ENCODE results near the gene ACP4.

Gene ACP4

DNA sequence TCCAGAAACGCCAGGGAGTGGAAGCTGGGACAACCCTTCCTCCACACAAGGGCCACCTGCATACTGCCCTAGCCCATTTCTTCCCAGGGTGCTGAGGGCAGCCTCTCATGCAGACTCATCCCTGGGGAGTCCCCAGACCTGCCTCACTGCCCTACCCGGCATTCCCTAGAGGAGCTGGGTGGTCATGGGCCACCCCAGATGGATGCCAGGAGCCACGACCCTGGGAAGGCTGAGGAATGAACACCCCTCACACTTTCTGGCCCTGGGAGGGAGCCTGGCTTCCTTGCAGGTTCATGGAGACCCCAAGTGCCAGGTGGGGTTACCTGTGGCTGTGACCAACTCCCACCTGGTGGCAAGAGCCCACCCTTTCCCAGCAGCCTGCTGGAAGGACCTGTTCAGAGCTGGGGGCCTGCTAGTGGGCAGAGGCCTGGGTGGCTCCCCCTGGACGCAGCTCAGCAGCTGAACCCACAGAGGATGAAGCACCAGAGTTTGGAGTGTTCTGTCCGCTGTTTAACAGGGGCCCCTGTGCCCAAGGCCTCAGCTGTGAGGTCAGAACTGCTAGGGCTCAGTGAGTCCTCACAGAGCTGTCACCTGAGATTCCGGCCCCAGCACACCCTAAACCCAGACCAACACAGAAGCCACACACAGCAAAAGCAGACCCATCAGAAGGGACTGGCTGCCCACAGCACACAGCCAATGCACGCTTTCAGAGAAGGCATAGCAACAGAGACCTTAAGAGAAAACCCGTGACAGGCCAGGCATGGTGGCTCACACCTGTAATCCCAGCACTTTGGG, 6.6 kb downstream of the ACP4 start:
- WGBS, 2 experiments = 92 to 93% methylated on average over 8 of the region's 8 CpGs
- Histone ChIP-seq H3K4me1 (ENCODE audit: control insufficient read depth, insufficient read depth, low read length) (peaks cover 10% of the 10 kb centered on the region), H3K27me3 (ENCODE audit: control insufficient read depth, insufficient read depth, low read length, poor library complexity, severe bottlenecking) (no peaks in the 10 kb centered on the region), H3K27ac (ENCODE audit: insufficient read depth, low read depth, low read length, poor library complexity, severe bottlenecking) (no peak overlapping the region), H3K4me3 (ENCODE audit: insufficient read depth, low read depth, low read length) (no peak overlapping the region), H3K9me3 (ENCODE audit: control insufficient read depth, low read length) (no peaks in the 10 kb centered on the region), H3K36me3 (ENCODE audit: control insufficient read depth, insufficient read depth, low read length) (peaks cover 13% of the 10 kb centered on the region)

- WGBS, 2 experiments = 94 to 95% methylated on average over 7 of the region's 7 CpGs
- Histone ChIP-seq H3K4me1 (ENCODE audit: control insufficient read depth, insufficient read depth, low read length) (peaks cover 10% of the 10 kb centered on the region), H3K9me3 (ENCODE audit: control insufficient read depth, low read length) (no peaks in the 10 kb centered on the region), H3K4me3 (ENCODE audit: insufficient read depth, low read depth, low read length) (no peak overlapping the region), H3K36me3 (ENCODE audit: control insufficient read depth, insufficient read depth, low read length) (peaks cover 13% of the 10 kb centered on the region), H3K27me3 (ENCODE audit: control insufficient read depth, insufficient read depth, low read length, poor library complexity, severe bottlenecking) (no peaks in the 10 kb centered on the region), H3K27ac (ENCODE audit: insufficient read depth, low read depth, low read length, poor library complexity, severe bottlenecking) (no peak overlapping the region)
These were observed 7.2 kb downstream of the ACP4 start for GRCh38 chr19:50797429-50797780.

GRCh38 chr19:50797781-50798658, 7.8 kb downstream of the ACP4 start:
- no peak overlapping the region for H3K4me3 ChIP-seq (ENCODE audit: insufficient read depth, low read depth, low read length)
- 92% methylated on average over 18 of the region's 18 CpGs for WGBS, 2 experiments
- H3K27me3 ChIP-seq (ENCODE audit: control insufficient read depth, insufficient read depth, low read length, poor library complexity, severe bottlenecking) = no peaks in the 10 kb centered on the region
- H3K9me3 ChIP-seq (ENCODE audit: control insufficient read depth, low read length) = no peaks in the 10 kb centered on the region
- peaks cover 13% of the 10 kb centered on the region for H3K36me3 ChIP-seq (ENCODE audit: control insufficient read depth, insufficient read depth, low read length)
- H3K4me1 ChIP-seq (ENCODE audit: control insufficient read depth, insufficient read depth, low read length) = peaks cover 15% of the 10 kb centered on the region
- H3K27ac ChIP-seq (ENCODE audit: insufficient read depth, low read depth, low read length, poor library complexity, severe bottlenecking) = no peak overlapping the region

GRCh38 chr19:50798659-50799546, 8.7 kb downstream of the ACP4 start:
- Histone ChIP-seq H3K4me3 (ENCODE audit: insufficient read depth, low read depth, low read length) (no peak overlapping the region), H3K27me3 (ENCODE audit: control insufficient read depth, insufficient read depth, low read length, poor library complexity, severe bottlenecking) (no peaks in the 10 kb centered on the region), H3K27ac (ENCODE audit: insufficient read depth, low read depth, low read length, poor library complexity, severe bottlenecking) (no peak overlapping the region), H3K36me3 (ENCODE audit: control insufficient read depth, insufficient read depth, low read length) (peaks cover 13% of the 10 kb centered on the region), H3K9me3 (ENCODE audit: control insufficient read depth, low read length) (no peaks in the 10 kb centered on the region), H3K4me1 (ENCODE audit: control insufficient read depth, insufficient read depth, low read length) (peaks cover 15% of the 10 kb centered on the region)
- WGBS, 2 experiments = 95 to 97% methylated on average over 21 of the region's 21 CpGs

- peaks cover 13% of the 10 kb centered on the region for H3K36me3 ChIP-seq (ENCODE audit: control insufficient read depth, insufficient read depth, low read length)
- H3K27ac ChIP-seq (ENCODE audit: insufficient read depth, low read depth, low read length, poor library complexity, severe bottlenecking) = no peak overlapping the region
- 94% methylated on average over 3 of the region's 3 CpGs for WGBS, 2 experiments
- H3K9me3 ChIP-seq (ENCODE audit: control insufficient read depth, low read length) = no peaks in the 10 kb centered on the region
- H3K4me3 ChIP-seq (ENCODE audit: insufficient read depth, low read depth, low read length) = no peak overlapping the region
- no peaks in the 10 kb centered on the region for H3K27me3 ChIP-seq (ENCODE audit: control insufficient read depth, insufficient read depth, low read length, poor library complexity, severe bottlenecking)
- peaks cover 10% of the 10 kb centered on the region for H3K4me1 ChIP-seq (ENCODE audit: control insufficient read depth, insufficient read depth, low read length)
These were observed 9.3 kb downstream of the ACP4 start for GRCh38 chr19:50799547-50799851.

- no peaks in the 10 kb centered on the region for H3K9me3 ChIP-seq (ENCODE audit: control insufficient read depth, low read length)
- peaks cover 5% of the 10 kb centered on the region for H3K4me1 ChIP-seq (ENCODE audit: control insufficient read depth, insufficient read depth, low read length)
- WGBS, 2 experiments = 94 to 95% methylated on average over 8 of the region's 8 CpGs
- H3K27me3 ChIP-seq (ENCODE audit: control insufficient read depth, insufficient read depth, low read length, poor library complexity, severe bottlenecking) = no peaks in the 10 kb centered on the region
- no peak overlapping the region for H3K4me3 ChIP-seq (ENCODE audit: insufficient read depth, low read depth, low read length)
- peaks cover 13% of the 10 kb centered on the region for H3K36me3 ChIP-seq (ENCODE audit: control insufficient read depth, insufficient read depth, low read length)
- H3K27ac ChIP-seq (ENCODE audit: insufficient read depth, low read depth, low read length, poor library complexity, severe bottlenecking) = no peak overlapping the region
These were observed 10.9 kb downstream of the ACP4 start for GRCh38 chr19:50801107-50801506.

- Histone ChIP-seq H3K27ac (ENCODE audit: insufficient read depth, low read depth, low read length, poor library complexity, severe bottlenecking) (peak overlapping the region; percentile 100), H3K9me3 (ENCODE audit: control insufficient read depth, low read length) (no peaks in the 10 kb centered on the region), H3K4me1 (ENCODE audit: control insufficient read depth, insufficient read depth, low read length) (peaks cover 5% of the 10 kb centered on the region), H3K4me3 (ENCODE audit: insufficient read depth, low read depth, low read length) (peak overlapping the region; percentile 93), H3K27me3 (ENCODE audit: control insufficient read depth, insufficient read depth, low read length, poor library complexity, severe bottlenecking) (peaks cover 5% of the 10 kb centered on the region), H3K36me3 (ENCODE audit: control insufficient read depth, insufficient read depth, low read length) (peaks cover 8% of the 10 kb centered on the region)
- 0% methylated on average over 40 of the region's 40 CpGs for WGBS, 2 experiments
These were observed 13.6 kb downstream of the ACP4 start for GRCh38 chr19:50803633-50804419.

GRCh38 chr19:50804420-50805272, 14.4 kb downstream of the ACP4 start:
- Histone ChIP-seq H3K27ac (ENCODE audit: insufficient read depth, low read depth, low read length, poor library complexity, severe bottlenecking) (peak overlapping the region; percentile 100), H3K36me3 (ENCODE audit: control insufficient read depth, insufficient read depth, low read length) (peaks cover 5% of the 10 kb centered on the region), H3K9me3 (ENCODE audit: control insufficient read depth, low read length) (no peaks in the 10 kb centered on the region), H3K27me3 (ENCODE audit: control insufficient read depth, insufficient read depth, low read length, poor library complexity, severe bottlenecking) (peaks cover 7% of the 10 kb centered on the region), H3K4me3 (ENCODE audit: insufficient read depth, low read depth, low read length) (peak overlapping the region; percentile 93), H3K4me1 (ENCODE audit: control insufficient read depth, insufficient read depth, low read length) (peaks cover 5% of the 10 kb centered on the region)
- WGBS, 2 experiments = 0% methylated on average over 62 of the region's 62 CpGs

DNA sequence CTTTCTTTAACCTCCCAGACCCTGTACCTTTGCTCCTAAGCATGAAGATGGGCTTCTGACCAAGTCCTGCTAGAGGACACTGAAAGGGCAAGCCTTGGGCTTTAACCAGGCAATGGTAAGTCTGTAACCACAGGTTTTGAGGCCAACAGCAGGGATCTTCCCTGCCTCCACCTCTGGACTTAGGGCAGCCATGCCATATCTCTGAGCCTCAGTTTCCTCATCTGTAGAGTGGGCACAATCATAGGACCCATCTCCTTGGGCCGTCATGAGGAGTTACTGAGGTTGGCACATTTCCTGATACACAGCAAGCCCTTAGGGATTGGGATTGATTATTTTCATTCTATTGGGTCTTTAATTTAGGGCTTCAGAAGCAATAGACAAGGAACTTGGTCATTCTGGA, 18.6 kb downstream of the ACP4 start:
- Histone ChIP-seq H3K4me1 (ENCODE audit: control insufficient read depth, insufficient read depth, low read length) (no peaks in the 10 kb centered on the region), H3K9me3 (ENCODE audit: control insufficient read depth, low read length) (no peaks in the 10 kb centered on the region), H3K36me3 (ENCODE audit: control insufficient read depth, insufficient read depth, low read length) (no peaks in the 10 kb centered on the region), H3K27ac (ENCODE audit: insufficient read depth, low read depth, low read length, poor library complexity, severe bottlenecking) (no peak overlapping the region), H3K4me3 (ENCODE audit: insufficient read depth, low read depth, low read length) (no peak overlapping the region), H3K27me3 (ENCODE audit: control insufficient read depth, insufficient read depth, low read length, poor library complexity, severe bottlenecking) (peaks cover 14% of the 10 kb centered on the region)
- WGBS, 2 experiments = 70 to 71% methylated on average over 1 of the region's 1 CpG
